ENCODE data around the gene DPP10.

DPP10 gene

GRCh38 chr2:115782286-115782685 is 1339.8 kb downstream of the DPP10 start:
- TF ChIP-seq CTCF (IDR thresholded peaks at IDR 0.05; ENCODE audit: insufficient read depth, low read length, missing control alignments), result no peak
- H3K4me3 ChIP-seq (ENCODE audit: low read depth, low read length), result no peak overlapping the region
- CTCF ChIA-PET, result no interaction called here
- POLR2A ChIA-PET, result no interaction called here
- no peak for DNase-seq (ENCODE audit: low read depth, low spot score)

GRCh38 chr2:115796078-115796477 is 1353.6 kb downstream of the DPP10 start:
- ChIA-PET CTCF (no interaction called here), POLR2A (no interaction called here)
- no peak for DNase-seq (ENCODE audit: low read depth, low spot score)
- H3K4me3 ChIP-seq (ENCODE audit: low read depth, low read length), result no peak overlapping the region
- no peak for TF ChIP-seq CTCF (IDR thresholded peaks at IDR 0.05; ENCODE audit: insufficient read depth, low read length, missing control alignments)

GRCh38 chr2:115807276-115807675 is 1364.8 kb downstream of the DPP10 start:
- ChIA-PET POLR2A (no interaction called here), CTCF (no interaction called here)
- TF ChIP-seq CTCF (IDR thresholded peaks at IDR 0.05; ENCODE audit: insufficient read depth, low read length, missing control alignments), result no peak
- no peak overlapping the region for H3K4me3 ChIP-seq (ENCODE audit: low read depth, low read length)
- DNase-seq (ENCODE audit: low read depth, low spot score), result no peak

GRCh38 chr2:115825912-115826311 is 1383.5 kb downstream of the DPP10 start:
- CTCF ChIA-PET, result no interaction called here
- POLR2A ChIA-PET, result no interaction called here
- H3K4me3 ChIP-seq (ENCODE audit: low read depth, low read length), result no peak overlapping the region
- no peak for TF ChIP-seq CTCF (IDR thresholded peaks at IDR 0.05; ENCODE audit: insufficient read depth, low read length, missing control alignments)
- DNase-seq (ENCODE audit: low read depth, low spot score), result no peak

GRCh38 chr2:115833196-115833595 is 1390.8 kb downstream of the DPP10 start:
- ChIA-PET CTCF (no interaction called here), POLR2A (no interaction called here)
- no peak overlapping the region for H3K4me3 ChIP-seq (ENCODE audit: low read depth, low read length)
- DNase-seq (ENCODE audit: low read depth, low spot score), result no peak
- TF ChIP-seq CTCF (IDR thresholded peaks at IDR 0.05; ENCODE audit: insufficient read depth, low read length, missing control alignments), result no peak

- no peak for DNase-seq (ENCODE audit: low read depth, low spot score)
- no peak for TF ChIP-seq CTCF (IDR thresholded peaks at IDR 0.05; ENCODE audit: insufficient read depth, low read length, missing control alignments)
- POLR2A ChIA-PET, result no interaction called here
- CTCF ChIA-PET, result no interaction called here
- H3K4me3 ChIP-seq (ENCODE audit: low read depth, low read length), result no peak overlapping the region
Measured at GRCh38 chr2:115838539-115838938, 1396.1 kb downstream of the DPP10 start.

All from AG04449 (cell line).